Measurements from ENCODE around the gene ANK2.

- no peak for TF ChIP-seq POLR2A (IDR thresholded peaks at IDR 0.05)
- TF ChIP-seq CTCF (IDR thresholded peaks at IDR 0.05) = no peak
Measured at GRCh38 chr4:113419631-113420030, 370.2 kb downstream of the ANK2 start.

Data from upper lobe of left lung (tissue), 4 donors.